SK-N-MC (cell line): ENCODE results near the gene MBD5.

Source experiments
- EZH2 ChIP-seq: fragments of 200-600 bp; sonication (generic); IDR thresholded peaks from one replicate; pipeline ENCODE4 v1.6.1; 2017; ENCODE audit warnings: antibody characterized with exemption
- POLR2AphosphoS5 ChIP-seq: IDR thresholded peaks from 2 replicates; pipeline ENCODE4 v1.6.1; 2012; ENCODE audit warnings: mild to moderate bottlenecking, low read depth, low read length, borderline replicate concordance

DNA sequence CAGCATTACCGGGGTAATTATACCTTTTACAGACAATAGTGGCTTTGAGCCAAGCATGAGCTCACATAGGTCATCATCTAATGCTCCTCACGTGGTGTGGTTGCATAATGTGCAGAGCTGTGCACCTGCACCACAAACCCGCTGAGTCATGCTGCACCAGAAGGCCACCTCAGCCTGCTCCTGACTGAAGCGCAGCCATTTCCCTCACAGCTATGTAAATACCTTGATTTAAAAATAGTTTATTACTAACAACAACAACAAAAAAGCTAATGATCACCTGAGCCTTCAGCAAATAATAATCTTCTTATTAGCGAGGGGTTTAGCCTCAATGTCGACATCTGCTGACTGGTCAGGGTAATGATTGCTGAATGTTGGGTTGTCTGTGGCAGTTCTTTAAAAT is 238.8 kb downstream of the MBD5 start:
- TF ChIP-seq POLR2AphosphoS5 (no peak), EZH2 (no peak)
